ENCODE results near the gene ADGRG1. TPM values are rescaled to one million over a fixed set of nuclear protein-coding genes. Genes with fewer than 3 reads are reported as not detected.

The ADGRG1 gene
- total RNA-seq, 2 donors from 2014 or later, result 53.7 to 61.6 TPM

GRCh38 chr16:57640185-57640584 is 11.8 kb downstream of the ADGRG1 start:
- ATAC-seq (no peak), DNase-seq (no peak)
- H3K36me3 ChIP-seq (replicated peaks in 1 of 2; ENCODE audit: insufficient read depth in 1 of 2, low read depth in 2 of 2), result peaks cover 5 to 6% of the 10 kb centered on the region in 2 donors
- H3K27ac ChIP-seq, result peak overlapping the region; percentile 13 to 77 (median 72)
- TF ChIP-seq CTCF (IDR thresholded peaks at IDR 0.05) (no peak), POLR2A (IDR thresholded peaks at IDR 0.05) (no peak)
- intact Hi-C loops (cut with DNase I), result no loop called here
- H3K4me3 ChIP-seq, result no peak overlapping the region
- H3K27me3 ChIP-seq, result no peaks in the 10 kb centered on the region
- H3K9me3 ChIP-seq, result no peaks in the 10 kb centered on the region
- WGBS, 2 donors, result 72 to 79% methylated on average over 9 of the region's 9 CpGs
- peaks cover 79% of the 10 kb centered on the region for H3K4me1 ChIP-seq

- TF ChIP-seq CTCF (IDR thresholded peaks at IDR 0.05) (no peak), POLR2A (IDR thresholded peaks at IDR 0.05) (no peak)
- Histone ChIP-seq H3K27me3 (no peaks in the 10 kb centered on the region), H3K4me1 (peaks cover 74% of the 10 kb centered on the region), H3K27ac (peak overlapping the region; percentile 13 to 77 (median 54)), H3K9me3 (no peaks in the 10 kb centered on the region), H3K36me3 (replicated peaks in 1 of 2; ENCODE audit: insufficient read depth in 1 of 2, low read depth in 2 of 2) (peaks cover 5 to 6% of the 10 kb centered on the region in 2 donors), H3K4me3 (no peak overlapping the region)
- WGBS, 2 donors, result 24 to 28% methylated on average over 8 of the region's 8 CpGs
- DNase-seq (peak; percentile 50 to 66 (median 60)), ATAC-seq (peak; percentile 24)
- intact Hi-C loops (cut with DNase I), result no loop called here
Observed at GRCh38 chr16:57640612-57641011, 12.2 kb downstream of the ADGRG1 start.

- WGBS, 2 donors, result 71 to 73% methylated on average over 10 to 11 of the region's 11 CpGs
- Histone ChIP-seq H3K4me3 (no peak overlapping the region), H3K4me1 (peaks cover 56% of the 10 kb centered on the region), H3K27me3 (no peaks in the 10 kb centered on the region), H3K9me3 (no peaks in the 10 kb centered on the region), H3K36me3 (replicated peaks in 1 of 2; ENCODE audit: insufficient read depth in 1 of 2, low read depth in 2 of 2) (peaks cover 5 to 6% of the 10 kb centered on the region in 2 donors), H3K27ac (peak overlapping the region in 2 of 4 donors; percentile 48 to 60)
- intact Hi-C loops (cut with DNase I), result no loop called here
- TF ChIP-seq POLR2A (IDR thresholded peaks at IDR 0.05) (no peak), CTCF (IDR thresholded peaks at IDR 0.05) (no peak)
- no peak for DNase-seq
- ATAC-seq, result no peak
Observed at GRCh38 chr16:57642160-57643135, 14.0 kb downstream of the ADGRG1 start.

- ATAC-seq (no peak), DNase-seq (no peak)
- peaks cover 54% of the 10 kb centered on the region for H3K4me1 ChIP-seq
- no peak overlapping the region for H3K4me3 ChIP-seq
- H3K27me3 ChIP-seq, result no peaks in the 10 kb centered on the region
- H3K9me3 ChIP-seq, result no peaks in the 10 kb centered on the region
- intact Hi-C loops (cut with DNase I), result no loop called here
- 41 to 71% methylated on average over 6 to 7 of the region's 7 CpGs for WGBS, 2 donors
- no peak for TF ChIP-seq CTCF (IDR thresholded peaks at IDR 0.05)
- TF ChIP-seq POLR2A (IDR thresholded peaks at IDR 0.05), result no peak
- H3K36me3 ChIP-seq (replicated peaks in 1 of 2; ENCODE audit: insufficient read depth in 1 of 2, low read depth in 2 of 2), result peaks cover 5 to 6% of the 10 kb centered on the region in 2 donors
- H3K27ac ChIP-seq, result peak overlapping the region in 2 of 4 donors; percentile 48 to 60
Observed at GRCh38 chr16:57643147-57643874, 14.9 kb downstream of the ADGRG1 start.
